ENCODE data around the gene GSTP1. TPM values are rescaled to one million over a fixed set of nuclear protein-coding genes. Genes with fewer than 3 reads are reported as not detected.

The GSTP1 gene
- polyA plus RNA-seq, 3 donors, result 853 to 1,483 (median 1,250) TPM

DNA sequence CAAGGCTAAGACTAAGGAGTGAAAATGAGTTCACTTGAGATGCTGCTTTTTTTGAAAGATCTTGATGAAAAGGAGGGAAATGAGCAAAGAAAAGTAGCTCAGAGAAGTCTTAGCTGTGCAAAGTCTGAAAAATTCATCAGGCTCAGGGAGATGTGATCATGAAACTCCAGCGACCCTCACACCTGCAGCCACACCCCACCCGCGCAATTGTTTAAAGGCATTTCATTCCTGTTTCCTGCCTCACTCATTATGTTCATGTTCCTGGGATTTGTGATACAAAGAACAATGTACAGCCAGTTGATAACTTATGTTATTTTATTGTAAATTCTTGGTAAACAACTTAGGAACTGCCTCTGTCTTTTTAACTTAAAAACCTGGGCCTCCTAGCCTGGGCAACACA is 8.7 kb upstream of the GSTP1 start:
- H3K27ac ChIP-seq (ENCODE audit: low read depth in 1 of 2, low read length in 2 of 2), result no peak overlapping the region
- Mint-ChIP-seq H3K4me3 (no peak overlapping the region), H3K27me3 (ENCODE audit: low read depth in 3 of 3) (peaks cover 8 to 27% (median 20%) of the 10 kb centered on the region in 3 donors), H3K27ac (peak overlapping the region in 1 of 7 donors; percentile 43), H3K9me3 (peaks cover 0 to 5% (median 0%) of the 10 kb centered on the region in 7 donors), H3K36me3 (no peaks in the 10 kb centered on the region), H3K4me1 (peaks cover 13% of the 10 kb centered on the region)
- H3K4me3 ChIP-seq (replicated peaks in 1 of 3; ENCODE audit: low read depth in 2 of 3, low read length in 3 of 3), result no peak overlapping the region
- H3K79me2 ChIP-seq (ENCODE audit: insufficient read depth, low read length), result no peaks in the 10 kb centered on the region
- no peak overlapping the region for H3K9ac ChIP-seq (ENCODE audit: insufficient read depth, low read length, poor library complexity, severe bottlenecking)
- no CpG with 5 or more reads among the region's 3 CpGs for WGBS (ENCODE audit: insufficient coverage)
- H2AFZ ChIP-seq (ENCODE audit: insufficient read depth, low read depth, low read length, poor library complexity, severe bottlenecking), result no peak overlapping the region
- H3K4me2 ChIP-seq (replicated peaks; ENCODE audit: extremely low read depth, low read length, poor library complexity, severe bottlenecking), result no peak overlapping the region
- TF ChIP-seq CTCF (IDR thresholded peaks at IDR 0.05), result no peak
- intact Hi-C loops (cut with micrococcal nuclease), result loop anchor here (5.0 kb wide), 3 partner anchors 32 to 137 kb away; partner anchors contain the start of gene NDUFV1 (in 2 of the 2)
- peaks cover 10% of the 10 kb centered on the region in 2 donors for H3K4me1 ChIP-seq (ENCODE audit: control insufficient read depth in 1 of 2, insufficient read depth in 2 of 2, low read length in 2 of 2)
- no peaks in the 10 kb centered on the region for H3K27me3 ChIP-seq (ENCODE audit: control insufficient read depth in 2 of 2, insufficient read depth in 2 of 2, low read length in 2 of 2)
- DNase-seq, result no peak
- H3K36me3 ChIP-seq (replicated peaks in 1 of 2; ENCODE audit: control insufficient read depth in 1 of 2, insufficient read depth in 2 of 2, low read length in 2 of 2), result no peaks in the 10 kb centered on the region
- no peaks in the 10 kb centered on the region for H3K9me3 ChIP-seq (replicated peaks in 1 of 2; ENCODE audit: control insufficient read depth in 1 of 2, insufficient read depth in 1 of 2, low read length in 2 of 2)
- H4K20me1 ChIP-seq (ENCODE audit: insufficient read depth, low read length), result no peaks in the 10 kb centered on the region

- no peaks in the 10 kb centered on the region for H3K9me3 ChIP-seq (replicated peaks in 1 of 2; ENCODE audit: control insufficient read depth in 1 of 2, insufficient read depth in 1 of 2, low read length in 2 of 2)
- peaks cover 8 to 28% (median 18%) of the 10 kb centered on the region in 3 donors for H3K27me3 Mint-ChIP-seq (ENCODE audit: low read depth in 3 of 3)
- H3K4me1 Mint-ChIP-seq, result peaks cover 17% of the 10 kb centered on the region
- no peak for TF ChIP-seq CTCF (IDR thresholded peaks at IDR 0.05)
- no peaks in the 10 kb centered on the region for H3K36me3 Mint-ChIP-seq
- H3K4me2 ChIP-seq (replicated peaks; ENCODE audit: extremely low read depth, low read length, poor library complexity, severe bottlenecking), result no peak overlapping the region
- WGBS (ENCODE audit: insufficient coverage), result 96% methylated on average over 12 of the region's 14 CpGs
- H3K79me2 ChIP-seq (ENCODE audit: insufficient read depth, low read length), result no peaks in the 10 kb centered on the region
- no peaks in the 10 kb centered on the region for H4K20me1 ChIP-seq (ENCODE audit: insufficient read depth, low read length)
- H3K4me3 ChIP-seq (replicated peaks in 1 of 3; ENCODE audit: low read depth in 2 of 3, low read length in 3 of 3), result no peak overlapping the region
- no peaks in the 10 kb centered on the region for H3K36me3 ChIP-seq (replicated peaks in 1 of 2; ENCODE audit: control insufficient read depth in 1 of 2, insufficient read depth in 2 of 2, low read length in 2 of 2)
- peaks cover 11 to 12% of the 10 kb centered on the region in 2 donors for H3K4me1 ChIP-seq (ENCODE audit: control insufficient read depth in 1 of 2, insufficient read depth in 2 of 2, low read length in 2 of 2)
- intact Hi-C loops (cut with micrococcal nuclease), result no loop called here
- H3K4me3 Mint-ChIP-seq, result no peak overlapping the region
- H3K27me3 ChIP-seq (ENCODE audit: control insufficient read depth in 2 of 2, insufficient read depth in 2 of 2, low read length in 2 of 2), result no peaks in the 10 kb centered on the region
- no peak overlapping the region for H3K9ac ChIP-seq (ENCODE audit: insufficient read depth, low read length, poor library complexity, severe bottlenecking)
- H3K27ac ChIP-seq (ENCODE audit: low read depth in 1 of 2, low read length in 2 of 2), result no peak overlapping the region
- DNase-seq, result no peak
- H3K27ac Mint-ChIP-seq, result no peak overlapping the region
- no peaks in the 10 kb centered on the region for H3K9me3 Mint-ChIP-seq
- no peak overlapping the region for H2AFZ ChIP-seq (ENCODE audit: insufficient read depth, low read depth, low read length, poor library complexity, severe bottlenecking)
These were observed 6.7 kb upstream of the GSTP1 start for GRCh38 chr11:67576735-67577475.
